Left cardiac atrium (tissue), 4 donors: ENCODE measurements around the gene PYGO2. TPM values are rescaled to one million over a fixed set of nuclear protein-coding genes. Genes with fewer than 3 reads are reported as not detected.
"Not testable (repeated sequence)": the region's sequence is repeated elsewhere in the genome, so short reads cannot be mapped to it uniquely, and the experiment has no call there.

Experiments
- ATAC-seq, 2 donors: fragments of 200-7000 bp; cut with Tn5 transposase; one replicate each; pipeline ENCODE4 v1.9.1; 2020; ENCODE audit warnings: mild to moderate bottlenecking in 2 of 2, moderate library complexity in 2 of 2
- DNase-seq: peaks from one replicate; pipeline ENCODE4 v3.0.0-alpha.2; 2020
- intact Hi-C, 2 donors: fragments of 100-400 bp; cut with DNase I; formaldehyde crosslinking; loops; one replicate each; pipeline versions ENCODE4 v1.14.1 to v1.15.1; 2022 to 2023
- total RNA-seq, 2 donors: library from RNA; stranded (reverse); fragmentation: NEBNext Ultra II Directional; extraction: Animal tissue kit (Norgen Biotek cat#: 25700); gene quantifications; one replicate each; pipeline ENCODE4 v1.2.1, GENCODE V29; 2021
- donor health status: DM: no; HTN: yes; CAD: no.
- donor health status: DM: no; HTN: yes; CAD: no; lungs with severe emphysema.
- donor health status: DM: yes; HTN: yes; CAD: no.
- donor health status: Dilated cardiomyopathy.

Gene PYGO2
- total RNA-seq, 2 donors from 2014 or later: 15.3 to 15.8 TPM

GRCh38 chr1:155001675-155002463 is 40.3 kb upstream of the PYGO2 start:
- peak; percentile 100 for DNase-seq
- intact Hi-C loops: loop anchor here in 1 of 2 donors (2.0 kb wide), 1 partner anchor 27 kb away; the partner anchor contains the start of gene CKS1B
- ATAC-seq: peak; percentile 84 to 86

GRCh38 chr1:155001425-155001674 is 39.8 kb upstream of the PYGO2 start:
- DNase-seq (no peak), ATAC-seq (no peak)
- intact Hi-C loops: loop anchor here in 1 of 2 donors (2.0 kb wide), 1 partner anchor 27 kb away; the partner anchor contains the start of gene CKS1B

GRCh38 chr1:155000726-155001424 is 39.3 kb upstream of the PYGO2 start:
- peak; percentile 57 to 69 for ATAC-seq
- intact Hi-C loops: loop anchor here in 1 of 2 donors (2.0 kb wide), 1 partner anchor 26 kb away; the partner anchor contains the start of gene CKS1B
- peak; percentile 90 for DNase-seq

GRCh38 chr1:155000411-155000725 is 38.8 kb upstream of the PYGO2 start:
- peak; percentile 40 for DNase-seq
- intact Hi-C loops: loop anchor here in 1 of 2 donors (2.0 kb wide), 1 partner anchor 26 kb away; the partner anchor contains the start of gene CKS1B
- ATAC-seq: no peak

- ATAC-seq (no peak), DNase-seq (no peak)
- intact Hi-C loops: loop anchor here in 1 of 2 donors (2.0 kb wide), 1 partner anchor 25 kb away; the partner anchor contains the start of gene CKS1B
These were observed 38.2 kb upstream of the PYGO2 start for GRCh38 chr1:154999571-155000410.

- intact Hi-C loops: no loop called here
- ATAC-seq: no peak
- DNase-seq: peak; percentile 77
These were observed 37.4 kb upstream of the PYGO2 start for GRCh38 chr1:154998818-154999570.

- DNase-seq (peak; percentile 14), ATAC-seq (no peak)
- intact Hi-C loops: no loop called here
These were observed 36.7 kb upstream of the PYGO2 start for GRCh38 chr1:154998201-154998780.

- DNase-seq (peak; percentile 22), ATAC-seq (no peak)
- intact Hi-C loops: no loop called here
These were observed 35.6 kb upstream of the PYGO2 start for GRCh38 chr1:154996966-154997701.

GRCh38 chr1:154995301-154995983 is 33.9 kb upstream of the PYGO2 start:
- ATAC-seq, intact Hi-C loops: not testable (repeated sequence)
- peak; percentile 65 for DNase-seq

GRCh38 chr1:154994591-154994990 is 33.0 kb upstream of the PYGO2 start:
- ATAC-seq: no peak
- DNase-seq: no peak
- intact Hi-C loops: no loop called here

GRCh38 chr1:154994269-154994587 is 32.6 kb upstream of the PYGO2 start:
- ATAC-seq: no peak
- no peak for DNase-seq
- intact Hi-C loops: no loop called here

- DNase-seq: no peak
These were observed 32.1 kb upstream of the PYGO2 start, which contains the start of gene LENEP for GRCh38 chr1:154993572-154994268. TSS of gene LENEP (plus strand) at chr1:154993586. CDS start at chr1:154993608, 22 bp downstream.

GRCh38 chr1:154992721-154993571 is 31.4 kb upstream of the PYGO2 start:
- DNase-seq: no peak
- intact Hi-C loops: no loop called here
- ATAC-seq: no peak

More at GRCh38 chr1:154993572-154994268, 32.1 kb upstream of the PYGO2 start, which contains the start of gene LENEP:
- intact Hi-C loops: no loop called here
- no peak for ATAC-seq

GRCh38 chr1:154990276-154990675 is 28.7 kb upstream of the PYGO2 start:
- ATAC-seq (no peak), DNase-seq (no peak)
- intact Hi-C loops: no loop called here

- ATAC-seq: no peak
- no peak for DNase-seq
- intact Hi-C loops: no loop called here
These were observed 27.7 kb upstream of the PYGO2 start for GRCh38 chr1:154989195-154989860.
